ENCODE results near the gene RHBG.

- TF ChIP-seq CTCF (optimal IDR thresholded peaks at IDR 0.05 in 1 of 3, IDR thresholded peaks at IDR 0.05 in 1 of 3, conservative IDR thresholded peaks at IDR 0.05 in 1 of 3; ENCODE audit: extremely low read depth in 1 of 3, insufficient read depth in 2 of 3, low read length in 3 of 3) (no peak), EZH2 (IDR thresholded peaks at IDR 0.05; ENCODE audit: low read length) (no peak)
These were observed 50.8 kb downstream of the RHBG start for GRCh38 chr1:156419854-156420204.

Data from keratinocyte (primary cell).